ENCODE results near the gene TERB1.

DNA sequence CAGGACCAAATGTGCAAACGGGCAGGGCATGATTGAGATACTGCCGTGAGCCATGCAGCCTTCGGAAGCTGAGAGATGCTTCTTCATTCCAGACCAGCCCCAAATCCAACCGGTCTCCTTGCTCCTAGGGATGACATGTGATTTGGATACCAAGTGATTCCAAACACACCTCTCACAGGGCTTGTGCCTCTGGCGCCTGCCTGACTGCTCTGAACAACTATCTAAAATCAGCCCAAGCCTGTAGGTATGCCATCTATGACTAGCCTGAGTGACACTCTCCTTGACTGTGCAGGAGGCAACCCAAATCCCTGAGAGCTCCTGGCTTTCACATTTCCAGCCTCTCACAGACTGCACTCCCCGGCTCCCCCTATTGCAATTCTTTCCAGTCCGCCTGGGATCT lies 70.3 kb downstream of the TERB1 start:
- TF ChIP-seq, protein P1, sequence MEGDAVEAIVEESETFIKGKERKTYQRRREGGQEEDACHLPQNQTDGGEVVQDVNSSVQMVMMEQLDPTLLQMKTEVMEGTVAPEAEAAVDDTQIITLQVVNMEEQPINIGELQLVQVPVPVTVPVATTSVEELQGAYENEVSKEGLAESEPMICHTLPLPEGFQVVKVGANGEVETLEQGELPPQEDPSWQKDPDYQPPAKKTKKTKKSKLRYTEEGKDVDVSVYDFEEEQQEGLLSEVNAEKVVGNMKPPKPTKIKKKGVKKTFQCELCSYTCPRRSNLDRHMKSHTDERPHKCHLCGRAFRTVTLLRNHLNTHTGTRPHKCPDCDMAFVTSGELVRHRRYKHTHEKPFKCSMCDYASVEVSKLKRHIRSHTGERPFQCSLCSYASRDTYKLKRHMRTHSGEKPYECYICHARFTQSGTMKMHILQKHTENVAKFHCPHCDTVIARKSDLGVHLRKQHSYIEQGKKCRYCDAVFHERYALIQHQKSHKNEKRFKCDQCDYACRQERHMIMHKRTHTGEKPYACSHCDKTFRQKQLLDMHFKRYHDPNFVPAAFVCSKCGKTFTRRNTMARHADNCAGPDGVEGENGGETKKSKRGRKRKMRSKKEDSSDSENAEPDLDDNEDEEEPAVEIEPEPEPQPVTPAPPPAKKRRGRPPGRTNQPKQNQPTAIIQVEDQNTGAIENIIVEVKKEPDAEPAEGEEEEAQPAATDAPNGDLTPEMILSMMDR (IDR thresholded peaks at IDR 0.05 in 8 of 11, conservative IDR thresholded peaks at IDR 0.05 in 3 of 11) = no peak
- no peak for TF ChIP-seq POLR2A (IDR thresholded peaks at IDR 0.05)
- TF ChIP-seq POLR2AphosphoS5 (IDR thresholded peaks at IDR 0.05) = no peak
